K562 (cell line): ENCODE measurements around the gene IDI2. TPM values are rescaled to one million over a fixed set of nuclear protein-coding genes. Genes with fewer than 3 reads are reported as not detected.
A peak's percentile ranks its signal among the peaks of the same experiment; 100 is the strongest.

Experiments used
- ARID2 ChIP-seq: fragments of 450-650 bp; IDR thresholded peaks from 2 replicates; pipeline ENCODE4 v1.6.1; 2017; ENCODE audit warnings: antibody characterized with exemption, mild to moderate bottlenecking
- CHD1 ChIP-seq: fragments of 200-600 bp; sonication (generic); IDR thresholded peaks from one replicate; pipeline ENCODE4 v1.6.1; 2012; ENCODE audit warnings: mild to moderate bottlenecking, moderate library complexity, low read length, inconsistent platforms
- DNMT1 ChIP-seq: fragments of 450-650 bp; IDR thresholded peaks from 2 replicates; pipeline ENCODE4 v1.6.1; 2016; ENCODE audit warnings: antibody characterized with exemption, mild to moderate bottlenecking
- EP300 ChIP-seq: IDR thresholded peaks from 2 replicates; pipeline ENCODE4 v1.6.1; 2012; ENCODE audit warnings: low read length, improper control_type of control experiment
- ETV1 ChIP-seq: fragments of 450-650 bp; conservative IDR thresholded peaks from 2 replicates; pipeline ENCODE4 v1.6.1; 2016; ENCODE audit warnings: missing genetic modification characterization, control low read depth, low read depth, missing compliant biosample characterization
- GABPB1 ChIP-seq: sonication (generic); formaldehyde crosslinking; IDR thresholded peaks from 2 replicates; pipeline ENCODE4 v1.8.0; 2022; ENCODE audit warnings: mild to moderate bottlenecking, missing genetic modification reagents
- HMGN3 ChIP-seq: IDR thresholded peaks from 2 replicates; pipeline ENCODE4 v1.6.1; 2011; ENCODE audit warnings: borderline replicate concordance, low read depth, mild to moderate bottlenecking, mixed read lengths, low read length; ENCODE audit not compliant: insufficient read length; ENCODE audit errors: extremely low read depth
- KDM5B ChIP-seq: fragments of 200-600 bp; sonication (generic); IDR thresholded peaks from 2 replicates; pipeline ENCODE4 v1.6.1; 2012; ENCODE audit warnings: low read depth, mild to moderate bottlenecking, moderate library complexity, low read length, control low read depth, inconsistent platforms; ENCODE audit not compliant: insufficient replicate concordance
- L3MBTL2 ChIP-seq: fragments of 450-650 bp; IDR thresholded peaks from 2 replicates; pipeline ENCODE4 v1.6.1; 2016; ENCODE audit warnings: mild to moderate bottlenecking, moderate library complexity
- MCM7 ChIP-seq, 2 experiments: fragments of 450-650 bp; IDR thresholded peaks; 2 replicates each; pipeline ENCODE4 v1.6.1; 2016 to 2018
- MXI1 ChIP-seq: IDR thresholded peaks from 2 replicates; pipeline ENCODE4 v1.6.1; 2011; ENCODE audit warnings: low read depth, mild to moderate bottlenecking, improper control_type of control experiment, low read length
- NFYB ChIP-seq: IDR thresholded peaks from 2 replicates; pipeline ENCODE4 v1.6.1; 2011; ENCODE audit warnings: mild to moderate bottlenecking, moderate library complexity; ENCODE audit not compliant: insufficient read length; ENCODE audit errors: extremely low read depth
- POLR2B ChIP-seq: fragments of 450-650 bp; IDR thresholded peaks from 2 replicates; pipeline ENCODE4 v1.6.1; 2018; ENCODE audit warnings: low read depth; ENCODE audit not compliant: partially characterized antibody
- REST ChIP-seq, 2 experiments: fragments of 450-650 bp; formaldehyde crosslinking in 1 of 2; IDR thresholded peaks; 2 replicates each; pipeline versions ENCODE4 v1.4.0 to v1.6.1; 2014 to 2020; ENCODE audit warnings: mild to moderate bottlenecking in 2 of 2, borderline replicate concordance in 1 of 2, low read depth in 1 of 2
- TBL1XR1 ChIP-seq, 2 experiments: IDR thresholded peaks; 2 replicates each; pipeline ENCODE4 v1.6.1; 2012; ENCODE audit warnings: improper control_type of control experiment in 2 of 2, low read length in 2 of 2, mild to moderate bottlenecking in 1 of 2
- ZNF134 ChIP-seq: fragments of 250-450 bp; sonication (Bioruptor Pico); conservative IDR thresholded peaks from 2 replicates; pipeline ENCODE4 v1.4.0; 2020
- ZNF707 ChIP-seq: fragments of 250-450 bp; sonication (Bioruptor Pico); conservative IDR thresholded peaks from 2 replicates; pipeline ENCODE4 v1.8.0; 2022; ENCODE audit warnings: inconsistent platforms, mild to moderate bottlenecking, moderate library complexity
- polyA plus RNA-seq, 8 experiments: library from polyadenylated mRNA; depleted of rRNA in 4 of 8; stranded (reverse) in 5 of 8; unstranded in 3 of 8; fragments of >200 nt; fragmentation: Nextera tagmentation in 2 of 8; fragmentation: Illumina TruSeq in 1 of 8; extraction: Ambion mirVana in 2 of 8; extraction: Trizol in 1 of 8; gene quantifications; 2 replicates each; pipeline versions ENCODE4 v1.2.1 to v1.2.3, GENCODE V29; 2011 to 2014; ENCODE audit warnings: inconsistent platforms in 1 of 8, missing spikeins in 1 of 8
- total RNA-seq, 7 experiments: library from RNA; depleted of rRNA in 6 of 7; stranded (reverse); fragments of >200 nt in 6 of 7; fragmentation: Illumina TruSeq in 2 of 7; extraction: Trizol in 2 of 7; gene quantifications; 2 replicates each; pipeline versions ENCODE4 v1.2.1 to v1.2.3, GENCODE V29; 2011 to 2021; ENCODE audit warnings: low replicate concordance in 1 of 7
- TF ChIP-seq, protein P1 (sequence below): IDR thresholded peaks from 2 replicates; pipeline ENCODE4 v1.6.1; 2011; ENCODE audit warnings: borderline replicate concordance, low read depth, mild to moderate bottlenecking, moderate library complexity, low read length; ENCODE audit not compliant: insufficient read depth, poor library complexity, severe bottlenecking

The IDI2 gene
- total and polyA plus RNA-seq, 9 of the 15 experiments (the other 6 are each of a cell fraction or from before 2014, with no cell fraction given): not detected

DNA sequence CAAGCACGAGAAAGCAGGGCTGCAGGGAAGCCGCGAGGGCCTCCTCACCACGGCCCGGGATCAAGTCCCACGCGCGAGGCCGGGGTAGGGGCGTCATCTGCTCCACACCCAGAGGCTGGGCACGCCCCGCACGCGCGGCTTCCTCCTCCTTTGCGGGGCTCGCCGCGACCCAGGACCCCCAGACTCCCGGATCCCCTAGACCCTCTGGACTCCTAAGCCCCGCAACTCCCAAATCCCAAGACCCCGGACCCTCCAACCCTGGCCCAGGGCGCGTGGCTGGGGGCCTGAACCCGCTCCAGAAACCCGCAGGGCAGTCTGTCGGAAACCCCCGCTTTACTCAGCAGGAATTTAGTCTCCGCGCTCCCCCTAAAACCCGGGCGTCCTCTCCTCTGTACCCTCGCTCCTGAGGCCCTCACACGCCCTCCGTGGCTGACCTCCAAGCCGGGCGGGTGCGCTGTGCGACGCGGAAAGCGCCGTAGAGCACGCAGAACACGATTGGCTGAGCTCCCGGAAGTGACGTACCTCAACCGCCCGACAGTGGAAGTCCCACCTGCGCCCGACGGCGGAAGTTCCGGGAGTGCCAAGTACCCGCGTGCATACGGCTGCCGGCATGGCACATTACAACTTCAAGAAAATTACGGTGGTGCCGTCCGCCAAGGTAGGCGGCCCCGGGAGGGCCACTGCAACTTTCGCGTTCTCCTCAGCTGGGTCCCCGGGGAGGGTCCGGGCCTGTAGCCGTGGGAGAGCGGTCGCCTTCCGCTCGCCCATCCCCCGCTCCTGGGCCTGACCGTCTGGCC is 37.6 kb downstream of the IDI2 start, which contains the start of gene GTPBP4 (continued):
- TF ChIP-seq REST (IDR thresholded peaks at IDR 0.05; ENCODE audit: borderline replicate concordance) (no peak), REST (CRISPR knock-in tag; IDR thresholded peaks at IDR 0.05; ENCODE audit: low read depth) (peak; percentile 9; the same call in 1 of the 2 replicates), NFYB (peak; percentile 35), MXI1 (peak; percentile 93), CHD1 (peak; percentile 18), DNMT1 (no peak), L3MBTL2 (peak; percentile 72), ETV1 (peak; percentile 73), ZNF134 (CRISPR knock-in tag) (no peak), ZNF707 (no peak), GABPB1 (CRISPR knock-in tag) (peak; percentile 97), HMGN3 (no peak), EP300 (peak; percentile 30), MCM7 (IDR thresholded peaks at IDR 0.05) (no peak), ARID2 (no peak), POLR2B (peak; percentile 73), TBL1XR1 (IDR thresholded peaks at IDR 0.05; ENCODE audit: low read length in 2 of 2) (no peak; a peak in 1 of 4 replicates), KDM5B (peak; percentile 77)
- TF ChIP-seq, protein P1, sequence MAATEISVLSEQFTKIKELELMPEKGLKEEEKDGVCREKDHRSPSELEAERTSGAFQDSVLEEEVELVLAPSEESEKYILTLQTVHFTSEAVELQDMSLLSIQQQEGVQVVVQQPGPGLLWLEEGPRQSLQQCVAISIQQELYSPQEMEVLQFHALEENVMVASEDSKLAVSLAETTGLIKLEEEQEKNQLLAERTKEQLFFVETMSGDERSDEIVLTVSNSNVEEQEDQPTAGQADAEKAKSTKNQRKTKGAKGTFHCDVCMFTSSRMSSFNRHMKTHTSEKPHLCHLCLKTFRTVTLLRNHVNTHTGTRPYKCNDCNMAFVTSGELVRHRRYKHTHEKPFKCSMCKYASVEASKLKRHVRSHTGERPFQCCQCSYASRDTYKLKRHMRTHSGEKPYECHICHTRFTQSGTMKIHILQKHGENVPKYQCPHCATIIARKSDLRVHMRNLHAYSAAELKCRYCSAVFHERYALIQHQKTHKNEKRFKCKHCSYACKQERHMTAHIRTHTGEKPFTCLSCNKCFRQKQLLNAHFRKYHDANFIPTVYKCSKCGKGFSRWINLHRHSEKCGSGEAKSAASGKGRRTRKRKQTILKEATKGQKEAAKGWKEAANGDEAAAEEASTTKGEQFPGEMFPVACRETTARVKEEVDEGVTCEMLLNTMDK: peak; percentile 96
